Measurements from ENCODE around the gene ATXN7L3. TPM values are rescaled to one million over a fixed set of nuclear protein-coding genes. Genes with fewer than 3 reads are reported as not detected.

The ATXN7L3 gene
- total RNA-seq, 1 experiment from 2014 or later: 36.9 TPM

- intact Hi-C loops (cut with micrococcal nuclease; ENCODE audit: unreplicated experiment): no loop called here
- TF ChIP-seq, protein P1, sequence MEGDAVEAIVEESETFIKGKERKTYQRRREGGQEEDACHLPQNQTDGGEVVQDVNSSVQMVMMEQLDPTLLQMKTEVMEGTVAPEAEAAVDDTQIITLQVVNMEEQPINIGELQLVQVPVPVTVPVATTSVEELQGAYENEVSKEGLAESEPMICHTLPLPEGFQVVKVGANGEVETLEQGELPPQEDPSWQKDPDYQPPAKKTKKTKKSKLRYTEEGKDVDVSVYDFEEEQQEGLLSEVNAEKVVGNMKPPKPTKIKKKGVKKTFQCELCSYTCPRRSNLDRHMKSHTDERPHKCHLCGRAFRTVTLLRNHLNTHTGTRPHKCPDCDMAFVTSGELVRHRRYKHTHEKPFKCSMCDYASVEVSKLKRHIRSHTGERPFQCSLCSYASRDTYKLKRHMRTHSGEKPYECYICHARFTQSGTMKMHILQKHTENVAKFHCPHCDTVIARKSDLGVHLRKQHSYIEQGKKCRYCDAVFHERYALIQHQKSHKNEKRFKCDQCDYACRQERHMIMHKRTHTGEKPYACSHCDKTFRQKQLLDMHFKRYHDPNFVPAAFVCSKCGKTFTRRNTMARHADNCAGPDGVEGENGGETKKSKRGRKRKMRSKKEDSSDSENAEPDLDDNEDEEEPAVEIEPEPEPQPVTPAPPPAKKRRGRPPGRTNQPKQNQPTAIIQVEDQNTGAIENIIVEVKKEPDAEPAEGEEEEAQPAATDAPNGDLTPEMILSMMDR (conservative IDR thresholded peaks at IDR 0.05; ENCODE audit: low read depth, low read length): no peak
- TF ChIP-seq EZH2 (IDR thresholded peaks at IDR 0.05; ENCODE audit: borderline replicate concordance, low read depth, low read length, poor library complexity, severe bottlenecking): no peak
- Histone ChIP-seq H3K27ac (ENCODE audit: low read depth, low read length, poor library complexity, severe bottlenecking) (no peak overlapping the region), H3K27me3 (replicated peaks; ENCODE audit: insufficient read depth, low read depth, low read length, poor library complexity) (no peaks in the 10 kb centered on the region), H3K9me3 (ENCODE audit: low read depth, low read length, poor library complexity, severe bottlenecking) (no peaks in the 10 kb centered on the region), H3K4me1 (ENCODE audit: insufficient read depth, low read length, poor library complexity, severe bottlenecking) (no peaks in the 10 kb centered on the region), H3K36me3 (ENCODE audit: insufficient read depth, low read length, poor library complexity, severe bottlenecking) (no peaks in the 10 kb centered on the region), H3K4me3 (ENCODE audit: low read depth, low read length, poor library complexity, severe bottlenecking) (no peak overlapping the region)
- no peak for DNase-seq (ENCODE audit: low spot score)
- POLR2A ChIA-PET (ENCODE audit: low non-redundant PET): no interaction called here
- CTCF ChIA-PET: no interaction called here
- BruUV-seq (replicated peaks): no TSS peak
These were observed 30.5 kb upstream of the ATXN7L3 start for GRCh38 chr17:44230140-44230539.

- Histone ChIP-seq H3K27ac (ENCODE audit: low read depth, low read length, poor library complexity, severe bottlenecking) (no peak overlapping the region), H3K36me3 (ENCODE audit: insufficient read depth, low read length, poor library complexity, severe bottlenecking) (no peaks in the 10 kb centered on the region), H3K4me1 (ENCODE audit: insufficient read depth, low read length, poor library complexity, severe bottlenecking) (no peaks in the 10 kb centered on the region), H3K4me3 (ENCODE audit: low read depth, low read length, poor library complexity, severe bottlenecking) (no peak overlapping the region), H3K27me3 (replicated peaks; ENCODE audit: insufficient read depth, low read depth, low read length, poor library complexity) (no peaks in the 10 kb centered on the region), H3K9me3 (ENCODE audit: low read depth, low read length, poor library complexity, severe bottlenecking) (no peaks in the 10 kb centered on the region)
- no TSS peak for BruUV-seq (replicated peaks)
- TF ChIP-seq EZH2 (IDR thresholded peaks at IDR 0.05; ENCODE audit: borderline replicate concordance, low read depth, low read length, poor library complexity, severe bottlenecking): no peak
- TF ChIP-seq, protein P1 (conservative IDR thresholded peaks at IDR 0.05; ENCODE audit: low read depth, low read length): no peak
- ChIA-PET POLR2A (ENCODE audit: low non-redundant PET) (interaction anchor here (0.6 kb wide), 1 partner anchor 11 kb away, joined by 4 read pairs; no protein-coding TSS in a partner anchor), CTCF (no interaction called here)
- intact Hi-C loops (cut with micrococcal nuclease; ENCODE audit: unreplicated experiment): no loop called here
- no peak for DNase-seq (ENCODE audit: low spot score)
These were observed 29.4 kb upstream of the ATXN7L3 start for GRCh38 chr17:44229090-44229489.

GRCh38 chr17:44223541-44224071 is 23.9 kb upstream of the ATXN7L3 start:
- no peak overlapping the region for H3K27ac ChIP-seq (ENCODE audit: low read depth, low read length, poor library complexity, severe bottlenecking)
- intact Hi-C loops (cut with micrococcal nuclease; ENCODE audit: unreplicated experiment): loop anchor here (5.0 kb wide), 1 partner anchor 104 kb away; no protein-coding TSS in a partner anchor
- TF ChIP-seq EZH2 (IDR thresholded peaks at IDR 0.05; ENCODE audit: borderline replicate concordance, low read depth, low read length, poor library complexity, severe bottlenecking): no peak
- TF ChIP-seq, protein P1 (conservative IDR thresholded peaks at IDR 0.05; ENCODE audit: low read depth, low read length): no peak
- DNase-seq (ENCODE audit: low spot score): no peak
- H3K36me3 ChIP-seq (ENCODE audit: insufficient read depth, low read length, poor library complexity, severe bottlenecking): no peaks in the 10 kb centered on the region
- BruUV-seq (replicated peaks): TSS peak; percentile 25
- H3K4me3 ChIP-seq (ENCODE audit: low read depth, low read length, poor library complexity, severe bottlenecking): no peak overlapping the region
- H3K4me1 ChIP-seq (ENCODE audit: insufficient read depth, low read length, poor library complexity, severe bottlenecking): no peaks in the 10 kb centered on the region
- CTCF ChIA-PET: no interaction called here
- POLR2A ChIA-PET (ENCODE audit: low non-redundant PET): no interaction called here
- no peaks in the 10 kb centered on the region for H3K27me3 ChIP-seq (replicated peaks; ENCODE audit: insufficient read depth, low read depth, low read length, poor library complexity)
- no peaks in the 10 kb centered on the region for H3K9me3 ChIP-seq (ENCODE audit: low read depth, low read length, poor library complexity, severe bottlenecking)
